H1 (cell line): ENCODE results near the gene LY6G5B. TPM values are rescaled to one million over a fixed set of nuclear protein-coding genes. Genes with fewer than 3 reads are reported as not detected.

Experiments used
- BRCA1 ChIP-seq: IDR thresholded peaks from 2 replicates; pipeline ENCODE4 v1.6.1; 2012; ENCODE audit warnings: low read depth, low read length, improper control_type of control experiment
- RXRA ChIP-seq: IDR thresholded peaks from 2 replicates; pipeline ENCODE4 v1.6.1; 2011; ENCODE audit warnings: low read depth, mild to moderate bottlenecking, low read length, moderate library complexity; ENCODE audit not compliant: insufficient read depth
- YY1 ChIP-seq: IDR thresholded peaks from 2 replicates; pipeline ENCODE4 v1.6.1; 2011; ENCODE audit warnings: low read depth, mild to moderate bottlenecking, low read length
- polyA plus RNA-seq, 7 experiments: library from polyadenylated mRNA; depleted of rRNA in 3 of 7; stranded (reverse) in 5 of 7; unstranded in 2 of 7; fragments of >200 nt in 5 of 7; fragments of 200-250 nt in 2 of 7; gene quantifications; 1 replicate in 5 of 7; 2 replicates in 1 of 7; 4 replicates in 1 of 7; pipeline versions ENCODE4 v1.2.1 to v1.2.3, GENCODE V29; 2011 to 2013; ENCODE audit warnings: missing spikeins in 2 of 7, mixed read lengths in 2 of 7
- total RNA-seq: library from RNA; stranded (reverse); fragmentation: NEBNext Ultra II Directional; extraction: Animal tissue kit (Norgen Biotek cat#: 25700); gene quantifications from 2 replicates; pipeline ENCODE4 v1.2.1, GENCODE V29; 2021
- TF ChIP-seq, protein P1 (sequence below), 3 experiments: IDR thresholded peaks; 1 replicate in 2 of 3; 2 replicates in 1 of 3; pipeline versions ENCODE4 v1.5.1 to v1.6.1; 2011; ENCODE audit warnings: low read length in 3 of 3, mild to moderate bottlenecking in 3 of 3, inconsistent platforms in 2 of 3, low read depth in 1 of 3, moderate library complexity in 1 of 3; ENCODE audit not compliant: insufficient read depth in 1 of 3; ENCODE audit errors: control extremely low read depth in 1 of 3

LY6G5B gene
- total and polyA plus RNA-seq, 2 of the 8 experiments (the other 6 are each of a cell fraction or from before 2014, with no cell fraction given), result 10.6 to 12.6 TPM

DNA sequence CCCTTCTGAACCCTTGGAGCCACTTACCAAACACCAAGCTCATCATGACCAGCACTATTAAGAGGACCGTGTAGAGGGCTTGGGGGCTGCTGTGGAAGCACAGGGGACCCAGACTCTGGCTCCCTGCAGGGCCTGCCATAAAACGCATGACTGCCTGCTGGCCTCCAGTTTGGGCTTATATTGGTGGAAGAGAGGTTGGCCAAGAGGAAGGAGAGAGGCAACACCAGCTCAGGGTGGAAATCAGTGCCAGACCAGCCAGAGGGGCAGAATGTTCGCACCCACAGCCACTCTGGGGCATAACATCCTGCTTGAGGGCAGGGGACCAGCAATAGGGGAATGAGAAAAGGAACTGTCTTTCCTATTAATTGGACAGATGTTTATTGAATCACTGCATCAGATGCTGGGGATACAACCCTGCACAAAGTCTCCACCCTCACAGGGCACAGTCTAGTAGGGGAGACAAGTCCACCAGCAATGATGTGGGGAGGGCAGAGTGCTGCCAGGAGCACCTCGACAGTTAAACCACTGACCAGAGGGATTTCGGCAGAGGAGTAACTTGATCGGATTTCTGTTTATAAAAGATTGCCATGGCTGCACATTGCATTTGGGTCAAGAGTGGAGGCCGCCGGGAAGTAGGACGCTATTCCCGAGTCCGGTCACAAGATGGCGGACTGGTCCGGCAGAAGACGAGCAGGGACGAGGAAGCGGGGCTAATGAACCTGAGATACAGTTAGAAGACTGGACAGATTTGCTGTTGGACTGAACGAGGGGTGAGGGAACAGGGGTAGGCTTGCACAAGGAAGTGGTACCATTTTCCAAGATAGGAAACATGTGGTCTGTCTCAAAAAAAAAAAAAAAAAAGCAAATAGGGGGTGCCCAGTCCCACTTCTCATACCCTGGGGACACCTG, 10.7 kb downstream of the LY6G5B start, which contains the start of gene LY6G5C (continued):
- TF ChIP-seq BRCA1 (no peak), RXRA (no peak), YY1 (peak; percentile 80)
- TF ChIP-seq, protein P1, sequence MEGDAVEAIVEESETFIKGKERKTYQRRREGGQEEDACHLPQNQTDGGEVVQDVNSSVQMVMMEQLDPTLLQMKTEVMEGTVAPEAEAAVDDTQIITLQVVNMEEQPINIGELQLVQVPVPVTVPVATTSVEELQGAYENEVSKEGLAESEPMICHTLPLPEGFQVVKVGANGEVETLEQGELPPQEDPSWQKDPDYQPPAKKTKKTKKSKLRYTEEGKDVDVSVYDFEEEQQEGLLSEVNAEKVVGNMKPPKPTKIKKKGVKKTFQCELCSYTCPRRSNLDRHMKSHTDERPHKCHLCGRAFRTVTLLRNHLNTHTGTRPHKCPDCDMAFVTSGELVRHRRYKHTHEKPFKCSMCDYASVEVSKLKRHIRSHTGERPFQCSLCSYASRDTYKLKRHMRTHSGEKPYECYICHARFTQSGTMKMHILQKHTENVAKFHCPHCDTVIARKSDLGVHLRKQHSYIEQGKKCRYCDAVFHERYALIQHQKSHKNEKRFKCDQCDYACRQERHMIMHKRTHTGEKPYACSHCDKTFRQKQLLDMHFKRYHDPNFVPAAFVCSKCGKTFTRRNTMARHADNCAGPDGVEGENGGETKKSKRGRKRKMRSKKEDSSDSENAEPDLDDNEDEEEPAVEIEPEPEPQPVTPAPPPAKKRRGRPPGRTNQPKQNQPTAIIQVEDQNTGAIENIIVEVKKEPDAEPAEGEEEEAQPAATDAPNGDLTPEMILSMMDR (IDR thresholded peaks at IDR 0.05; ENCODE audit: control extremely low read depth in 1 of 3, insufficient read depth in 1 of 3, low read depth in 1 of 3, low read length in 3 of 3), result peak; percentile 78 to 85 (median 83)
